ENCODE data around the gene ABCB8.
"Not testable (repeated sequence)": the region's sequence is repeated elsewhere in the genome, so short reads cannot be mapped to it uniquely, and the experiment has no call there.

ABCB8 gene

DNA sequence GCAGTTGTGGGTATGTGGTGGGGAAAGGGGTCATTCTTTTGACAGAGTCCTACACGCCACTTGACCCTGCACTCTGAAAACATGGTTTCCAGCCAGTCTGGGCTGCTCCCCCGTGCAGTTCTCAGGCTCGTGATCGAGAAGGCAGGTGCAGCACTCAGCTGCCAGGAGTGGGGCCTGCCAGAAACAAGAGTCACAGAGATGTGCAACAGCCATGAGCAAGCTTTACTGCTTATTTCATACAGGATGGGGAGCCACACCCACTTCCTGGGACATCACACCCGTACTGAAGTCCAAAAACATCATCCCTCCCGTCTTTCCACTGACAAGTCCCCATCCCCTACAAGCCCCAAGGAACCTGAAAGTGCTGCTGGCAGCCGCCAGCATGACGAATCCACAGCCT is 13.3 kb upstream of the ABCB8 start:
- DNase-seq (ENCODE audit: low spot score): no peak

GRCh38 chr7:151015967-151016366 is 12.3 kb upstream of the ABCB8 start:
- DNase-seq (ENCODE audit: low spot score): no peak

DNA sequence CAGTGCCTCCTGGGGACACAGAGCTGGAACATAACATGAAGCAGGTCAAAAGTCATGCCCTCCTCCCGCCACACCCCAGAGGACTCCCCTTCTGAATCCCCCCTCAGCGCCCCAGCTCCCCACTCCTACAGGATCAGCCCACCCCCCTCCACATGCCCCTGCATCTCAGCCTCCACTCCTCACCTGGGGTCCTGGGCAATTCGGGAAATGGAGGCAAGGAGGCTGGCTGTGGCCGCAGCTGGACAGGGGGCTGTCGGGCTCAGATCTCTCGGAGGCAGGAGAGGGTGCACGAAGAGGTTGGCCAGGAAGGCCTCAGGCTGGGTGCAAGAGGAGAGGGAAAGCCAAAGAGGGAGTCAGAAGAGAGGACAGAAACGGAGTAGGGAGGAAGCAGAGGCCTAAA is 11.7 kb upstream of the ABCB8 start:
- no peak for DNase-seq (ENCODE audit: low spot score)

DNA sequence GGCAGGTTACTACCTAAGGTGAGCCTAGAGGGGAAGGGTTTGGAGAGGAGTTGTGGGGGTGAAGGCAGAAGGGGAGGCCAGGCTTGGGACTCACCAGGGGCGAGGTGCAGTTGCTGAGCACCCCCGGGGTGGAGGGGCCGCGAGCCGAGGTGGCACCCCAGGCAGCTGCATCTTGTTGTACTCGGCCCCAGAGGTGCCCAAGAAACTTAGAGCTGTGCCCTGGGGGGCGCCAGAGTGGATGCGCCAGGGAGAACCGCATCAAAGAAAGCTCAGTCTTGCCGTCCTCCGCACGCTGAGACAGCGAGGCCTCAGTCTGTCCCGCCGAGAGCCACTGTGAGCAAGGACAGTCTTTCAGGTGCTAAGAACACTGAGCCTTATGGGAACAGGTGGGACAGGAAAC is 11.3 kb upstream of the ABCB8 start:
- no peak for DNase-seq (ENCODE audit: low spot score)

DNA sequence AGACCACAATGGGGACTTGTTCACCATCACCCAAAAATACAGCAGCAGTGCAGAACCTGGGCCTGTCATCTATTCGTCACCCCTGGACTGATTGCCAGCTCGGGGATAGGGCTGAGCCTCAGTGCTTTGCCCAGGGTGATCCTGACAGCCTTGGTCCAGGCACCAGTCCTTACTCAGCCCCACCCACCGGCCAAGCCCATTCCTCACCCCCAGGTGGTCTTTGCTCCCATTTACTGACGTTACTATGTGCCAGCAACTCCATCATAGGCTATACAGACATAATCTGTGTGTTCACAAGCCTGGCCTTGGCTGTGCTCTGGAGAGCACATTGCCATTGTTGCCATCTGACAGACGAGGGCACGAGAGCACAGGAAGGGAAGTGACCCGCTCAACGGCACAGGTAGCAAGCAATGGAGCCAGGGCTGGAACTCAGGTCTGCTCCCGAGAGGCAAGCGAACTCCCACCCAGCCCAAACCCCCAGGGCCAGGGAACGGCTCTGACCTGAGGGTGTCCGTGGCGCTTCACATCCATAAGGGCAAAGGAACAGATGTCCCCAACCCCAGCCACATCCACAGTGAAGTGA is 10.8 kb upstream of the ABCB8 start:
- DNase-seq (ENCODE audit: low spot score): no peak

DNA sequence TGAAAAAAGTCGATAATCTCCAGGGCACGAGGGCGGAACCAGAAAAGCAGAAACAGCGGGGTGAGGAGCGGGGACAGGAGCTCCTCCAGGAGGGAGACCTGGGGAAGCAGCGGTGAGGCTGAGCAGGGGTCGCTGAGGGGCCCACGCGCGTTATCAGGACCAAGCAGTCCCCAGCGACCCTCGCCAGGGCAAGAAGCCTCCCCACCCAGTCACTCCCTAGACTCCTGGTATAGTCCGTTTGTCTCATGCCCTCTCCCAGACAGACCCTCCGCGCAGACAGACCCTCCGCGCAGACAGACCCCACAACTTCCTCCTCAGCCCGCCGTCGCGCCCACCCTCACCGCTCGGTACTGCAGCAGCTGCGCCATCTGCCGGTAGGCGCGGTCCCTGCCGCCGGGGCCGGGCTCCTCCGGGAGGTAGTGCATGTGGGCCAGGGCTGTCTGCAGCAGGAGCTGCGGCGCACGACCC is 10.3 kb upstream of the ABCB8 start:
- DNase-seq (ENCODE audit: low spot score): peak; percentile 78

GRCh38 chr7:151018421-151019129 is 9.7 kb upstream of the ABCB8 start:
- no peak for DNase-seq (ENCODE audit: low spot score)

DNA sequence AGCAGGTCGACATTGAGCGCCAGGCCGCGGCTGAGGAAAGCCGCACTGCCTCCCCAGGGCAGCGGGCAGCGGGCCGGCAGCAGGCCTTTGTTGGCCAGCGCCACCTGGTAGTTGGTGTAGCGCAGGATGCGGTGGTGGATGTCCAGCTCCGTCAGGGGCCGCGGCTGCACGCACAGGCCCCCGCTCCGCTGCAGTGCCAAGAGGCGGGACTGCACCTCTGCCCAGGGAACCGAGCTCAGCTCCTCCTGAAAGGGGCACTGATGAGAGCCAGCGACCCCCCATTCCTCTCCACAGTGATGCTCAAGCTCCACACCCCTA is 9.2 kb upstream of the ABCB8 start:
- no peak for DNase-seq (ENCODE audit: low spot score)

DNA sequence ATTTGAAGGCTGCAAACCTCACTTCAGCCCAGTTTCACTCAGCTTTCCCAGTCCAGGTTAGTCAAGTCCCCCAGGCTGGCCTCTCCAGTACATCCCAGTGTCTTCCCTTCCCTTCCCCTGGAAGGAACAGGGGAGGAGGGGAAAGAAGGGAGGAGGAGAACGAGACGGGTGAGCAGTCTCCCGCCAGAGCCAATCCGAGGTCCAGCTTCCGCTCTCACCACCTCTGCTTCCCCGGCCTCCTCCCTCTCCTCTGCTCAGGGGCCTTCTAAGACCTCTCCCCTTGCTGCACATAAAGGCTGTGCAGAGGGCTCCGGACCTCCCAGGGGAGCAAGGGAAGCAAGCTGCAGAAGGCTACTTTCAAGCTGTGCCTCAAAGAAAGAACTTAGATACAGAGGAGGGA is 8.0 kb upstream of the ABCB8 start:
- DNase-seq (ENCODE audit: low spot score): no peak

- no peak for DNase-seq (ENCODE audit: low spot score)
Measured at GRCh38 chr7:151023232-151023631, 5.0 kb upstream of the ABCB8 start.

DNA sequence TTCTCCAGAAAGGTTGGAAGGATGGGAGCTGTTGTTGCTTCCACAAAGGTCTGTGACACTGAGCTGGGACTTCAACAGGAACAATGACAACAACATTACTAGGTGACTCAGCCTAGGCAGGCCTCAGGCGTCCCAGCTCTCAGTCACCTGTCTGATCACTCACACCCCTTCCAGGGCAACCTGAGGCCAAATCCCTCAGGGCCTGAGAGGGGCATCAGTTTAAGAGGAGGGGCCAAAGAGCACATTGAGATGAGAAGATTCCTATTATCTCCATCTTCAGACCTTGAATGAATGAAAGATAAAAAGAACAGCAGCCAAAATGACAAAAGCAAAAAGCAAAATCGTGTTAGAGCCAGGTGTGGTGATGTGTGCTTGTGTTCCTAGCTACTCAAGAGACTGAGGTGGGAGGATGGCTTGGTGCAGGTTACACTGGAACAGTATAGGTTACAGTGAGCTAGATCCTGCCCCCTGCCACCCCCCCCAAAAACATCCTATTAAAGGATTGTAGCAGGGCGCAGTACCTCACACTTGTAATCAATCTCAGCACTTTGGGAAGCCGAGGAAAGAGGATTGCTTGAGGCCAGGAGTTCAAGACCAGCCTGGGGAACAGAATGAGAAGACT is 3.7 kb upstream of the ABCB8 start, which contains the start of gene ATG9B:
TSS of gene ATG9B (minus strand) at position 60 of the 622 bp plus-strand sequence. CDS start 71 bp downstream, outside the sequence.
- DNase-seq (ENCODE audit: low spot score): no peak

DNA sequence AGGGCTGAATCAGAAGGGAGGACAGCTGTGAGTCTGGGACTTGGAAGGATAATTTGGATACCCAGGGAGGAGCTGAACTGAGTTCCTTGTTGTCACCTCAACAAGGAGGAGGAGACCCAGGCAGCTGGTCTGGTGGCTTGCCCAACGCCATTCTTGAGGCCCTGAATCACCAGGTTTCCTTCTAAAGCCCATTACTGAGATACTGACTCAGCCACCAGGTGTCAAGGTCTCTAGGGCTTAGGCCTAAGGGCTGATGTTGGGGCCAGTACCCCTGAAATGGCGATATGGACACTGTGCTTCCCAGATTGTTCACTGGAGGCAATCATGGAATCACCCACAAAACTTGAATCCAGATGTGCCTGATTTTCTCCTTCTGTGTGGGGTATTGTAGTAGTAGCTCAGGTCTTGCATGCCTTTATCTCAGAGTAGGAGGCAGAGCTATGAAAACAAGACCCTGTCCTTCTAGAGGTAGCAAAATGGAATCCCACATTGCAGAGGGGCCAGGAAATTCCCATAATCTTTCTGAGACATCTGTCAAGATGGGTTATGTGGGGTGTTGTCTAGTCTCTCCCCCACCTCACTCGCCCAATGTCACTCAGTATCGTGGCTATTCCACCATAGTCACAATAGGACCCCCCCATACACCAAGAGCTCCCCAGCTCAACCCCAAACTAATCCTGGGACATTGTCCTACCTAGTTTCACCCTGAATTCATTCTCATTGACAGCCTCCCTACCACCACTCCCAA is 2.2 kb upstream of the ABCB8 start:
- no peak for DNase-seq (ENCODE audit: low spot score)

GRCh38 chr7:151026771-151027727 is 1.2 kb upstream of the ABCB8 start:
- DNase-seq (ENCODE audit: low spot score): not testable (repeated sequence)

- not testable (repeated sequence) for DNase-seq (ENCODE audit: low spot score)
Measured at GRCh38 chr7:151027728-151028130, 521 bp upstream of the ABCB8 start.

DNA sequence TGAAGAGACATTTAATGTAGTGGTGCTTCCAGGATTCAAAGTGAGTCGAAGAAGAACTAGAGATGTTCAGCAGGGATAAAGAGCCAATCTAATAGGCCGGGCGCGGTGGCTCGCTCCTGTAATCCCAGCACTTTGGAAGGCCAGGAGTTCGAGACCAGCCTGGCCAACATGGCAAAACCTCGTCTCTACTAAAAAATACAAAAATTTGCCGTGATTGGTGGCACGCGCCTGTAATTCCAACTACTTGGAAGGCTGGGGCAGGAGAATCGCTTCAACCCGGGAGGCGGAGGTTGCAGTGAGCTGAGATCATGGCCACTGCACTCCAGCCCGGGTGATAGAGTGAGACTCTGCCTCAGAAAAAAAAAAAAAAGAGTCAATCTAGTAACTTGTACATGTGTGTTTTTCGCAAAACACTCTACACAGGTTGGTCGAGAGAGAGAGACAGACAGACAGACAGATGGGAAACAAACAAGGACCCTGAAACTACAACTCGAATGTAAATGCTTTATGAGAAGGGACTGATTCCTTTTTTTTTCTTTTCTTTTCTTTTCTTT is 775 bp downstream of the ABCB8 start:
- no peak for DNase-seq (ENCODE audit: low spot score)

DNA sequence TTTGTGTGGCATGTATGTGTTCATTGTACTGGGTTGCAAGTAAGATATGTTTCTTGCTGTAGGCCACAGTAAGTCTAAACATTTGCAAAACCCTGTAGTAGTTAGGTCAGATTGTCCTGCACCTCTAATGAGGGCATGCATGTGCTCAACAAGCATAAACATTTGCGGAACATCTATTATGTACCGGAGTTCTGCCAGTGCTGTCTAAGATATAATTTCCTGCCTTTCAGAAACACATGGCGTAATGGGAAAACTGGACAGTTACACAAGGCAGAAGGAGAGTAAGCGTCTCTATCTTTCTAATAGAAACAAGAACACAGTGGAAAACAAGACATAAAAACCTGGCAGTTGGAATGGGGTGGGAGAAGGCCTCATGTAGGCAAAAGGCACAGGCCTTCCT is 2.8 kb downstream of the ABCB8 start:
- no peak for DNase-seq (ENCODE audit: low spot score)

GRCh38 chr7:151032936-151033863 is 5.0 kb downstream of the ABCB8 start:
- DNase-seq (ENCODE audit: low spot score): no peak

GRCh38 chr7:151033864-151034249 is 5.6 kb downstream of the ABCB8 start:
- no peak for DNase-seq (ENCODE audit: low spot score)

DNA sequence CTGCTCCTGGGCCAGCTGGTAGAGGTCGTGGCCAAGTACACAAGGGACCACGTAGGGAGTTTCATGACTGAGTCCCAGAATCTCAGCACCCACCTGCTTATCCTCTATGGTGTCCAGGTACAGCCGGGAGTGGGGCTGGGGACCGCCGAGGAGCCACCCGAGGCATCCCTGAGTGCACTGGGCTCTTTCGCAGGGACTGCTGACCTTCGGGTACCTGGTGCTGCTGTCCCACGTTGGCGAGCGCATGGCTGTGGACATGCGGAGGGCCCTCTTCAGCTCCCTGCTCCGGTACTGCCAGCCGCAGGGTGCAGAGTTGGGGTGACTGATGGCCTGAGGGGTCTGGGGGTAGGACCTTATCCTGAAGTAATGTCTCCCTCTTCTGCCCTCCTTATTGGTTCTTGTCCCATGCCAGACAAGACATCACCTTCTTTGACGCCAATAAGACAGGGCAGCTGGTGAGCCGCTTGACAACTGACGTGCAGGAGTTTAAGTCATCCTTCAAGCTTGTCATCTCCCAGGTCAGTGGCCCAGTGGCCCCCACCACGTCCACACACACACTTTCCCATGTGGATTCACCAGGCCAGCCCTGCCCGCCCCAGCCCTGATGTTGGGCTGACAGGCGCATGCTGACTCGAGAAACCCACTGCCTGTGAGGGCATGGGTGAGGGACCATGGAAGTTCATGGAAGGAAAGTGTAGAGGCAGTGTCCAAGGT is 6.2 kb downstream of the ABCB8 start:
- no peak for DNase-seq (ENCODE audit: low spot score)

Measured in germinal center (tissue), 1 donor.